Endothelial cell of umbilical vein (primary cell): Measurements from ENCODE around the gene TFF1. TPM values are rescaled to one million over a fixed set of nuclear protein-coding genes. Genes with fewer than 3 reads are reported as not detected.

Source experiments
- BruUV-seq: library from RNA; stranded (reverse); fragments of 400-500 nt; replicated peaks from 2 replicates; lab custom pipeline; 2021; lab: Mats Ljungman, UMichigan
- CTCF ChIA-PET: fragments of 300-600, 350-600 bp; sonication (Branson Sonifier 250); formaldehyde crosslinking; loops from one replicate; lab custom pipeline; 2021; ENCODE audit warnings: antibody characterized with exemption, inconsistent platforms; lab: Charles Lee
- POLR2A ChIA-PET: fragments of 300-600, 350-600 bp; sonication (Branson Sonifier 250); formaldehyde crosslinking; loops from one replicate; lab custom pipeline; 2021; ENCODE audit warnings: antibody characterized with exemption, inconsistent platforms; lab: Charles Lee
- DNase-seq: peaks from one replicate; pipeline ENCODE4 v3.0.0-alpha.2; 2011; ENCODE audit warnings: low read depth, low spot score
- FAIRE-seq: peaks from 2 replicates; lab custom pipeline; 2011; peaks lifted over from hg19 to GRCh38; lab: Jason Lieb, UNC
- H2AFZ ChIP-seq: 2 replicates; pipeline ENCODE4 v1.6.0; 2012; ENCODE audit warnings: low read depth, low read length, control low read depth, inconsistent platforms
- H3K27ac ChIP-seq: 2 replicates; pipeline ENCODE4 v1.5.1; 2011; ENCODE audit warnings: low read depth, mild to moderate bottlenecking, control low read depth, low read length, moderate library complexity; ENCODE audit not compliant: insufficient read depth
- H3K27me3 ChIP-seq, 2 experiments: 2 replicates each; pipeline versions ENCODE4 v1.6.0 to v1.6.1; 2011; ENCODE audit warnings: low read length in 2 of 2, mixed read lengths in 1 of 2; ENCODE audit not compliant: control insufficient read depth in 2 of 2, insufficient read depth in 2 of 2
- H3K36me3 ChIP-seq, 2 experiments: 2 replicates in 1 of 2; 3 replicates in 1 of 2; pipeline ENCODE4 v1.5.1; 2011; ENCODE audit warnings: low read length in 2 of 2, mild to moderate bottlenecking in 1 of 2, moderate library complexity in 1 of 2; ENCODE audit not compliant: control insufficient read depth in 2 of 2, insufficient read depth in 2 of 2; ENCODE audit errors: extremely low read depth in 1 of 2
- H3K4me1 ChIP-seq: 3 replicates; pipeline ENCODE4 v1.5.1; 2011; ENCODE audit warnings: mild to moderate bottlenecking, low read length; ENCODE audit not compliant: control insufficient read depth, insufficient read depth; ENCODE audit errors: extremely low read depth
- H3K4me2 ChIP-seq: 2 replicates; pipeline ENCODE4 v1.6.1; 2011; ENCODE audit warnings: low read length, control low read depth, mixed read lengths; ENCODE audit not compliant: insufficient read depth
- H3K4me3 ChIP-seq, 3 experiments: fragments of 200-600 bp in 1 of 3; sonication (generic), shearing (Covaris generic) in 1 of 3; replicated peaks in 1 of 3; 2 replicates each; pipeline ENCODE4 v1.5.1; 2011 to 2016; ENCODE audit warnings: control low read depth in 3 of 3, low read length in 3 of 3, mild to moderate bottlenecking in 2 of 3, inconsistent platforms in 1 of 3, low read depth in 1 of 3, moderate library complexity in 1 of 3; ENCODE audit not compliant: insufficient read depth in 1 of 3
- H3K79me2 ChIP-seq: 2 replicates; pipeline ENCODE4 v1.6.0; 2012; ENCODE audit warnings: low read length, inconsistent platforms; ENCODE audit not compliant: control insufficient read depth, insufficient read depth
- H3K9ac ChIP-seq: replicated peaks from 2 replicates; pipeline ENCODE3; 2011; ENCODE audit warnings: low read length, control low read depth; ENCODE audit not compliant: insufficient read depth; ENCODE audit errors: extremely low read depth
- H3K9me1 ChIP-seq: replicated peaks from 3 replicates; pipeline ENCODE4 v1.6.0; 2011; ENCODE audit warnings: mild to moderate bottlenecking, low read length; ENCODE audit not compliant: control insufficient read depth, insufficient read depth; ENCODE audit errors: extremely low read depth
- H3K9me3 ChIP-seq: replicated peaks from 2 replicates; pipeline ENCODE4 v1.5.1; 2012; ENCODE audit warnings: low read length, inconsistent platforms; ENCODE audit not compliant: control insufficient read depth, insufficient read depth
- H4K20me1 ChIP-seq: replicated peaks from 2 replicates; pipeline ENCODE3; 2011; ENCODE audit warnings: mild to moderate bottlenecking, low read length; ENCODE audit not compliant: control insufficient read depth, insufficient read depth; ENCODE audit errors: extremely low read depth
- EZH2 ChIP-seq: IDR thresholded peaks from 2 replicates; pipeline ENCODE4 v1.6.1; 2012; ENCODE audit warnings: borderline replicate concordance, low read depth, mild to moderate bottlenecking, moderate library complexity, low read length, inconsistent platforms; ENCODE audit not compliant: severe bottlenecking
- FOS ChIP-seq: IDR thresholded peaks from 2 replicates; pipeline ENCODE4 v1.6.1; 2011; ENCODE audit warnings: mild to moderate bottlenecking, low read length, moderate library complexity, borderline replicate concordance; ENCODE audit not compliant: insufficient read depth
- JUN ChIP-seq: IDR thresholded peaks from 2 replicates; pipeline ENCODE4 v1.6.1; 2011; ENCODE audit warnings: borderline replicate concordance, low read depth; ENCODE audit not compliant: insufficient read length, insufficient read depth
- MAX ChIP-seq: IDR thresholded peaks from 2 replicates; pipeline ENCODE4 v1.6.1; 2011; ENCODE audit not compliant: insufficient read depth, insufficient read length
- MYC ChIP-seq: IDR thresholded peaks from one replicate; pipeline ENCODE4 v1.6.1; 2011; ENCODE audit warnings: mild to moderate bottlenecking, low read depth, low read length
- POLR2A ChIP-seq: IDR thresholded peaks from 2 replicates; pipeline ENCODE4 v1.6.1; 2012; ENCODE audit warnings: low read depth, mild to moderate bottlenecking, control low read depth, low read length
- dilution Hi-C: fragments of 300-500 bp; cut with MboI; formaldehyde crosslinking; loops from one replicate; pipeline ENCODE4 v1.15.0; 2019; ENCODE audit warnings: low sequenced_read_pairs; ENCODE audit not compliant: extremely low pct_ligation_motif_present
- intact Hi-C: fragments of 100-400 bp; cut with micrococcal nuclease; formaldehyde crosslinking; loops from one replicate; pipeline ENCODE4 v1.10.0; 2022
- polyA plus RNA-seq, 4 experiments: library from polyadenylated mRNA; depleted of rRNA in 3 of 4; stranded (reverse) in 3 of 4; unstranded in 1 of 4; fragments of >200 nt; gene quantifications; 2 replicates each; pipeline versions ENCODE4 v1.2.1 to v1.2.3, GENCODE V29; 2011 to 2012; ENCODE audit warnings: missing spikeins in 1 of 4
- total RNA-seq: library from RNA; stranded (reverse); gene quantifications from 2 replicates; pipeline ENCODE4 v1.2.3, GENCODE V29; 2021

TFF1 gene
- total and polyA plus RNA-seq, 2 donors (not counting 3 experiments of a cell fraction or from before 2014, with no cell fraction given) = not detected

- Histone ChIP-seq H3K9me3 (no peaks in the 10 kb centered on the region), H4K20me1 (no peaks in the 10 kb centered on the region), H3K36me3 (no peaks in the 10 kb centered on the region), H3K9ac (no peak overlapping the region), H2AFZ (no peak overlapping the region), H3K9me1 (no peaks in the 10 kb centered on the region), H3K79me2 (no peaks in the 10 kb centered on the region), H3K4me2 (no peak overlapping the region), H3K27me3 (peaks cover 0 to 1% of the 10 kb centered on the region in 2 experiments), H3K4me1 (no peaks in the 10 kb centered on the region), H3K27ac (no peak overlapping the region), H3K4me3 (no peak overlapping the region)
- intact Hi-C loops (no loop called here), dilution Hi-C loops (no loop called here)
- ChIA-PET CTCF (no interaction called here), POLR2A (no interaction called here)
- no TSS peak for BruUV-seq
- no peak for DNase-seq
- TF ChIP-seq MAX (no peak), EZH2 (no peak), MYC (no peak), POLR2A (no peak), JUN (no peak)
- no peak for FAIRE-seq
Measured at GRCh38 chr21:42373196-42373907, 7.0 kb upstream of the TFF1 start.

GRCh38 chr21:42370894-42371654 is 4.7 kb upstream of the TFF1 start:
- no peaks in the 10 kb centered on the region for H3K79me2 ChIP-seq

More at GRCh38 chr21:42370894-42371654, 4.7 kb upstream of the TFF1 start:
- Histone ChIP-seq H3K9me3 (no peaks in the 10 kb centered on the region), H3K4me2 (no peak overlapping the region), H3K4me1 (no peaks in the 10 kb centered on the region), H3K9ac (no peak overlapping the region), H4K20me1 (no peaks in the 10 kb centered on the region), H2AFZ (no peak overlapping the region), H3K9me1 (no peaks in the 10 kb centered on the region), H3K27ac (no peak overlapping the region), H3K27me3 (peaks cover 0 to 1% of the 10 kb centered on the region in 2 experiments), H3K36me3 (no peaks in the 10 kb centered on the region), H3K4me3 (no peak overlapping the region)
- CTCF ChIA-PET = no interaction called here
- TF ChIP-seq POLR2A = no peak
- TF ChIP-seq FOS = no peak
- dilution Hi-C loops = no loop called here
- POLR2A ChIA-PET = no interaction called here
- BruUV-seq = no TSS peak
- intact Hi-C loops = no loop called here
- FAIRE-seq (no peak), DNase-seq (no peak)
